ENCODE measurements around the gene ARHGAP15.

Gene ARHGAP15

GRCh38 chr2:143258126-143258892 is 129.1 kb downstream of the ARHGAP15 start:
- DNase-seq (ENCODE audit: extremely low read depth in 1 of 2, low read depth in 1 of 2) = no peak

GRCh38 chr2:143259368-143259958 is 130.2 kb downstream of the ARHGAP15 start:
- DNase-seq (ENCODE audit: extremely low read depth in 1 of 2, low read depth in 1 of 2) = peak; percentile 42 to 46

- DNase-seq (ENCODE audit: extremely low read depth in 1 of 2, low read depth in 1 of 2) = no peak
Observed at GRCh38 chr2:143261986-143262385, 132.8 kb downstream of the ARHGAP15 start.

- no peak for DNase-seq (ENCODE audit: extremely low read depth in 1 of 2, low read depth in 1 of 2)
Observed at GRCh38 chr2:143262389-143262788, 133.2 kb downstream of the ARHGAP15 start.

DNA sequence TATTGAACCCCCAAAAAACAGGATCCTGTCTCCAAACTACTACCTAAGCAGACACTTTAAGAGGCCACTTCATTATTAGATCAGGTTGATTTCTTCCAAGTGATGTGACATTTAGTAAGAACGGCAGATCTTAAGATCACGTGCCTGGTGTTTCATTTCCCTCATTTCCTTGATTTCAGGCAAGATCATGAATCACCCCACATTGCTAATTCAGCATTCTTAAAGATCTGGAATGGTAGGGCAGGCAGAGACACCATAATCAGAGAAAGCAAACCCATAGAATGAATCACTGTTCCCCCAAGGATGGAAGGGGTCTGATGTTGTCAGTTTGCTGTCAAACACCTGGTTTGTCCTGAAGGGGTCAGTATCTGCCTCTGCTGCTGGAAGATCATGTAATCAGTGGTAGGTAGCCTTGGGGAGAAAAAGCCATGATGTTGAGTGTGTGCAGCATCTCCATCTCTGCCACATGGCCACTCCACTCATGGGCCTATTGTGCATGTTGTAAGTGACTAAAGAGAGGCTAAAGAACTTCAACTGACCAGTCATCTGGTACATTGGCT is 133.9 kb downstream of the ARHGAP15 start:
- DNase-seq (ENCODE audit: extremely low read depth in 1 of 2, low read depth in 1 of 2) = no peak

GRCh38 chr2:143264851-143265250 is 135.6 kb downstream of the ARHGAP15 start:
- no peak for DNase-seq (ENCODE audit: extremely low read depth in 1 of 2, low read depth in 1 of 2)

- DNase-seq (ENCODE audit: extremely low read depth in 1 of 2, low read depth in 1 of 2) = no peak
Observed at GRCh38 chr2:143279672-143280071, 150.5 kb downstream of the ARHGAP15 start.

- DNase-seq (ENCODE audit: extremely low read depth in 1 of 2, low read depth in 1 of 2) = no peak
Observed at GRCh38 chr2:143280097-143280757, 151.0 kb downstream of the ARHGAP15 start.

DNA sequence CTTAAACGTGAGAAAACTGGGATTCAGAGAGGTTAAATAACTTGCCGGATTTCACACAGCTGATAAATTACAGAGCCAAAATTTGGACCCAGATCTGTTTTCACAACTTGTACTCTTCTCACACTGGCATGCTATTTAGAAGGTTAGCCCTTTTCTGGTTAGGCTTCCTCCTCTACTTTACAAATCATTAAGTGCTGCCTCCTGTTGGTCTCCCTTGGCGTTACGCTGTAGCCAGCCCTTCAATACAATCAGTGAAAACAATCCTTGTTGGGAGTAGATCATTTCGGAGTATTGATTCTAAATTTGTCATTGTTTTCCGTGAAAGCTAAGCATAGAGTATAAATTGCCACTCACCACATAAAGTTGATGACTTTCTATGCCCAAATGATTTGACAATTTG is 153.5 kb downstream of the ARHGAP15 start:
- no peak for DNase-seq (ENCODE audit: extremely low read depth in 1 of 2, low read depth in 1 of 2)

- no peak for DNase-seq (ENCODE audit: extremely low read depth in 1 of 2, low read depth in 1 of 2)
Observed at GRCh38 chr2:143284087-143284675, 155.0 kb downstream of the ARHGAP15 start.

- DNase-seq (ENCODE audit: extremely low read depth in 1 of 2, low read depth in 1 of 2) = no peak
Observed at GRCh38 chr2:143289025-143289424, 159.8 kb downstream of the ARHGAP15 start.

GRCh38 chr2:143290221-143290620 is 161.0 kb downstream of the ARHGAP15 start:
- no peak for DNase-seq (ENCODE audit: extremely low read depth in 1 of 2, low read depth in 1 of 2)

DNA sequence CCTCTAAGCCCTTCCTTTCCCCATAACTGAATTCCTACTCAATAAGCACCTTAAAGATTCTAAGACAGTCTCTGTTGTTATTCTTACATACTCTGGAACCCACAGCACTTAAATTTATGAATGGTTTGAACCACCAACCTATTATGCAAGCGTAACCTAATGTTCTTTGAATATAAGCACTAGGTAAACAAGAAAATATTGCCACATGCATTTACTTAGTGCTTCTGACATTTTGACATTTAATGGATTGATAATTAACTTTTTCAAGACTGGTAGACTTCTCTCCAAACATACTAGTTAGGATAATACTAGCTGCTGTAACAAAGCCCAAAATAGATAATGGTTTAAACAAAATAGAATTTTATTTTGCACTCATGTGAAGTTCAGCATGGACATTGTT is 164.8 kb downstream of the ARHGAP15 start:
- DNase-seq (ENCODE audit: extremely low read depth in 1 of 2, low read depth in 1 of 2) = no peak

DNA sequence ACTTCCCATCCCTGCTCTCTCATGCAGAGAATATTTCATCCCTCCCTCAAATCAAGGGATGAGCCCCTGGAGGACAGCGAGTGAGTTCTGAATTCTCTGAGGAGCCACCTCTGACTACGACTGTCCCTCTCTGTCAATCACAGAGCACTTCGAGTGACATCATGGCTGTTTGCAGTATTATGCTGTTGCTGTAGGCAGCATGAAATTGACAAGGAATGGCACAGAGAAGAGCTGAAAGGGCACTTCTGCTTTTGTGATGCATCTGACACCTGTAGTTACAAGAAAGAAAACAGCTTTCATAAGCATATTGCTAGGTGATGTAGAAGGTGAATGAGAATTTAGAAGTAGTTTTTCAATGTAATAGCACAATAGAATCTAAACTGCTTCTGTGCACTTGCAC is 166.9 kb downstream of the ARHGAP15 start:
- no peak for DNase-seq (ENCODE audit: extremely low read depth in 1 of 2, low read depth in 1 of 2)

DNA sequence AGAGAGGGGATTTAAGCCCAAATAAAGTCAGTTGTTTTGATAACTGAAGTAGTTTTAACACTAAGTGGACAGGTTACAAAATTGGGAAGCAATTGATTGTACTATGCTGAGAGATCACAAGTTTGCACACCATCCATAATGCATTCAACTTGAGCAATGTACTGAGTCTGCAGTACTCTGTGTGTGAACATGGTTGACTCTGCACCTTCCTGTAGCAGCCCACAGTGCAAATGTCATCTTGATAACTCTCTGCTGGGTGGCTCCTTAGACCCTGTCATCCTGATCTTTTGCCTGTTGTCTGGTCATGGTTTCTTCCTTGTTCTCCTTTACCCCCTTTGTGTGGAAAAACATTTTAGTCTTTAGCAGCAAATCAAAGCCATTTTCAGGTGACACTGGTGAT is 168.0 kb downstream of the ARHGAP15 start:
- no peak for DNase-seq (ENCODE audit: extremely low read depth in 1 of 2, low read depth in 1 of 2)

- DNase-seq (ENCODE audit: extremely low read depth in 1 of 2, low read depth in 1 of 2) = no peak
Observed at GRCh38 chr2:143300536-143300935, 171.3 kb downstream of the ARHGAP15 start.

- no peak for DNase-seq (ENCODE audit: extremely low read depth in 1 of 2, low read depth in 1 of 2)
Observed at GRCh38 chr2:143311426-143311825, 182.2 kb downstream of the ARHGAP15 start.

- DNase-seq (ENCODE audit: extremely low read depth in 1 of 2, low read depth in 1 of 2) = no peak
Observed at GRCh38 chr2:143312441-143312840, 183.2 kb downstream of the ARHGAP15 start.

DNA sequence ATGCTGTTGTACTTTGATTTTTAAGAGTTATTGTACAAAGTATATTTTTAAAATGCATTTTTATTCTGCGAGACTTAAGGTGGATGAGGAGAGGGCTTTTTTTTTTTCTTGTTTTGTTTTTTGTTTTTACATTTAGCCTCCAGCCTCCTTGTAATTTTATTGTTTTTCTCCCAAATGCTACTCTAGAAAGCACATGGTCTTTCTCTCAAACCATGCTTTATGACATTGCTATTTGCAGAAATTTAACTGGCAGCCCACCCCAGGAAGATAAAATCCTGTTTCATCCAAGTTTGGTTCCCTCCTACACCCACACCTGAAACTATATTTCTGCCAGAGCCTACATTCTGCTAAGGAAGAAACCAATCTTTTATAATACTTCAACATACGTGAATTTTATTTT is 184.6 kb downstream of the ARHGAP15 start:
- DNase-seq (ENCODE audit: extremely low read depth in 1 of 2, low read depth in 1 of 2) = no peak

GRCh38 chr2:143321994-143322393 is 192.8 kb downstream of the ARHGAP15 start:
- no peak for DNase-seq (ENCODE audit: extremely low read depth in 1 of 2, low read depth in 1 of 2)

GRCh38 chr2:143329288-143329687 is 200.1 kb downstream of the ARHGAP15 start:
- DNase-seq (ENCODE audit: extremely low read depth in 1 of 2, low read depth in 1 of 2) = no peak

Data from activated CD8-positive, alpha-beta memory T cell treated with anti-CD3 and anti-CD28 coated beads for 1 hour (primary cell).